SK-N-SH treated with all-trans-retinoic acid at 6 μM for 48 hours (cell line): ENCODE measurements around the gene NLGN4X.

Source experiments
- ATAC-seq: fragments of 200-7000 bp; cut with Tn5 transposase; 3 replicates; pipeline ENCODE4 v1.9.1; 2020; ENCODE audit warnings: mild to moderate bottlenecking, moderate library complexity
- ARNTL ChIP-seq: fragments of 450-650 bp; formaldehyde crosslinking; IDR thresholded peaks from 2 replicates; pipeline ENCODE4 v1.5.0; 2020; ENCODE audit warnings: low read depth, mild to moderate bottlenecking, moderate library complexity, borderline replicate concordance
- BACH2 ChIP-seq: fragments of 250-450 bp; sonication (Bioruptor Pico); IDR thresholded peaks from 2 replicates; pipeline ENCODE4 v1.9.0; 2021; ENCODE audit warnings: mild to moderate bottlenecking, borderline replicate concordance
- CSDC2 ChIP-seq: fragments of 250-450 bp; sonication (Bioruptor Pico); IDR thresholded peaks from 2 replicates; pipeline ENCODE4 v1.5.0; 2020; ENCODE audit warnings: mild to moderate bottlenecking, moderate library complexity
- ESRRG ChIP-seq: fragments of 250-450 bp; sonication (Bioruptor Pico); IDR thresholded peaks from 2 replicates; pipeline ENCODE4 v1.6.1; 2021; ENCODE audit warnings: mild to moderate bottlenecking
- GLIS3 ChIP-seq: fragments of 250-450 bp; sonication (Bioruptor Pico); IDR thresholded peaks from 2 replicates; pipeline ENCODE4 v1.5.0; 2020; ENCODE audit warnings: mild to moderate bottlenecking, moderate library complexity
- ISL1 ChIP-seq: fragments of 250-450 bp; sonication (Bioruptor Pico); IDR thresholded peaks from 2 replicates; pipeline ENCODE4 v2.1.2; 2022; ENCODE audit warnings: mild to moderate bottlenecking, moderate library complexity
- OSR1 ChIP-seq: fragments of 250-450 bp; sonication (Bioruptor Pico); IDR thresholded peaks from 2 replicates; pipeline ENCODE4 v1.8.0; 2022; ENCODE audit warnings: moderate library complexity, mild to moderate bottlenecking, inconsistent platforms
- PPARA ChIP-seq: fragments of 250-450 bp; sonication (Bioruptor Pico); IDR thresholded peaks from 2 replicates; pipeline ENCODE4 v1.5.0; 2020; ENCODE audit warnings: mild to moderate bottlenecking, borderline replicate concordance
- RARB ChIP-seq: fragments of 250-450 bp; sonication (Bioruptor Pico); IDR thresholded peaks from 2 replicates; pipeline ENCODE4 v1.8.0; 2021; ENCODE audit warnings: mild to moderate bottlenecking, moderate library complexity
- SNAI2 ChIP-seq: fragments of 250-450 bp; sonication (Bioruptor Pico); IDR thresholded peaks from 2 replicates; pipeline ENCODE4 v1.5.0; 2020; ENCODE audit warnings: mild to moderate bottlenecking, moderate library complexity
- TCF4 ChIP-seq: fragments of 250-450 bp; sonication (Bioruptor Pico); IDR thresholded peaks from 2 replicates; pipeline ENCODE4 v1.8.0; 2021; ENCODE audit warnings: mild to moderate bottlenecking, moderate library complexity, borderline replicate concordance
- TOX ChIP-seq: fragments of 250-450 bp; sonication (Bioruptor Pico); IDR thresholded peaks from 2 replicates; pipeline ENCODE4 v1.8.0; 2021; ENCODE audit warnings: mild to moderate bottlenecking, moderate library complexity, borderline replicate concordance
- ZC3H10 ChIP-seq: fragments of 250-450 bp; sonication (Bioruptor Pico); IDR thresholded peaks from 2 replicates; pipeline ENCODE4 v1.5.1; 2021; ENCODE audit warnings: mild to moderate bottlenecking, moderate library complexity
- ZFP3 ChIP-seq: fragments of 250-450 bp; sonication (Bioruptor Pico); IDR thresholded peaks from 2 replicates; pipeline ENCODE4 v1.5.0; 2020; ENCODE audit warnings: mild to moderate bottlenecking, moderate library complexity
- ZFP30 ChIP-seq: fragments of 450-650 bp; formaldehyde crosslinking; IDR thresholded peaks from 2 replicates; pipeline ENCODE4 v1.5.0; 2022; ENCODE audit warnings: mild to moderate bottlenecking, moderate library complexity
- ZNF565 ChIP-seq: fragments of 450-650 bp; formaldehyde crosslinking; conservative IDR thresholded peaks from 2 replicates; pipeline ENCODE4 v1.5.0; 2020; ENCODE audit warnings: low read depth, mild to moderate bottlenecking, moderate library complexity
- ZNF70 ChIP-seq: fragments of 450-650 bp; formaldehyde crosslinking; IDR thresholded peaks from 2 replicates; pipeline ENCODE4 v1.5.0; 2020; ENCODE audit warnings: mild to moderate bottlenecking, moderate library complexity
- ZNF8 ChIP-seq: fragments of 450-650 bp; formaldehyde crosslinking; IDR thresholded peaks from 2 replicates; pipeline ENCODE4 v1.5.0; 2020; ENCODE audit warnings: mild to moderate bottlenecking, moderate library complexity
- TF ChIP-seq, protein P1 (sequence below): fragments of 250-450 bp; sonication (Bioruptor Pico); IDR thresholded peaks from 2 replicates; pipeline ENCODE4 v1.5.0; 2020; ENCODE audit warnings: mild to moderate bottlenecking, moderate library complexity
- TF ChIP-seq, protein P2 (sequence below): fragments of 250-450 bp; sonication (Bioruptor Pico); IDR thresholded peaks from 2 replicates; pipeline ENCODE4 v1.5.1; 2020; ENCODE audit warnings: low read depth, mild to moderate bottlenecking, moderate library complexity
- TF ChIP-seq, protein P3 (sequence below): fragments of 250-450 bp; sonication (Bioruptor Pico); IDR thresholded peaks from 2 replicates; pipeline ENCODE4 v1.8.0; 2021; ENCODE audit warnings: low read depth, mild to moderate bottlenecking, moderate library complexity, borderline replicate concordance
- TF ChIP-seq, protein P4 (sequence below): fragments of 250-450 bp; sonication (Bioruptor Pico); IDR thresholded peaks from 2 replicates; pipeline ENCODE4 v1.8.0; 2020; ENCODE audit warnings: mild to moderate bottlenecking, moderate library complexity, borderline replicate concordance

The NLGN4X gene

DNA sequence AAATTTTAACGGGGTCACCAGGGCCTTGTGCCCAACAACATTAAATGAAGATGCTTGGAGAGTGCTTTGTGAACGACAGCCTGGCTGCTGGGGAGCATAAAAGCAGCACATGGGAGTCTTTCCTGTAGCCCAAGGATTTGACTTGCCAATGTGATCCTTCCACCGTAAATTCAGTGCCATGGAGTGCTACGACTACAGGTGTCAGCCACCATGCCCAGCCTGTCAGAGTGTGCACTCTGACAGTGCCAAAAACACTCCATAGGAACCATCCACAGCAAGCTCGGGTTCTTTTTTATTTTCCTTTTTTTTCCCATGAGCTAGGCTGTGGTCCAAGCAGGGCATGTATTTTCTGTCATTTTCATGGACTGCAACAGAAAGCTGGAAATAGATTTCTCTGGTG lies 156.9 kb downstream of the NLGN4X start:
- ATAC-seq = no peak

DNA sequence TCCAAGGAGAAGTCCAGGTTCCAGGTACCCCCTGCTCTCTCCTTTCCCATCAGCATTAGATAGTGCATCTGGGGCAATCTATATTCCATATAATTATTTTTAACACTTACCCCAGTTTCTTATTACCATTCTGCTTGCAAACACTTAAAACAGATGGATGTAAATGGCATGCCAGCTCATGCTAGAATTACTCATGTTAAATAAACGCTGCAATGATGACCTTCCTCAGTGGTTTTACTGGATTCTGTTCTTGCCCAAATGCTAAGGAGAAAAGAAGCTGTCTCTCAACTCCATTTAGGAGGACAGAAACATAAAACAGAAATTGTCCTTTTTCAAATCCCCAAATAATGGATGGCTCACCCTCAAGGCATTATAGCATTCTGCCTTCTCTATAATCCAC lies 161.1 kb downstream of the NLGN4X start:
- ATAC-seq = no peak
- no peak for TF ChIP-seq ZC3H10
- TF ChIP-seq, protein P1, sequence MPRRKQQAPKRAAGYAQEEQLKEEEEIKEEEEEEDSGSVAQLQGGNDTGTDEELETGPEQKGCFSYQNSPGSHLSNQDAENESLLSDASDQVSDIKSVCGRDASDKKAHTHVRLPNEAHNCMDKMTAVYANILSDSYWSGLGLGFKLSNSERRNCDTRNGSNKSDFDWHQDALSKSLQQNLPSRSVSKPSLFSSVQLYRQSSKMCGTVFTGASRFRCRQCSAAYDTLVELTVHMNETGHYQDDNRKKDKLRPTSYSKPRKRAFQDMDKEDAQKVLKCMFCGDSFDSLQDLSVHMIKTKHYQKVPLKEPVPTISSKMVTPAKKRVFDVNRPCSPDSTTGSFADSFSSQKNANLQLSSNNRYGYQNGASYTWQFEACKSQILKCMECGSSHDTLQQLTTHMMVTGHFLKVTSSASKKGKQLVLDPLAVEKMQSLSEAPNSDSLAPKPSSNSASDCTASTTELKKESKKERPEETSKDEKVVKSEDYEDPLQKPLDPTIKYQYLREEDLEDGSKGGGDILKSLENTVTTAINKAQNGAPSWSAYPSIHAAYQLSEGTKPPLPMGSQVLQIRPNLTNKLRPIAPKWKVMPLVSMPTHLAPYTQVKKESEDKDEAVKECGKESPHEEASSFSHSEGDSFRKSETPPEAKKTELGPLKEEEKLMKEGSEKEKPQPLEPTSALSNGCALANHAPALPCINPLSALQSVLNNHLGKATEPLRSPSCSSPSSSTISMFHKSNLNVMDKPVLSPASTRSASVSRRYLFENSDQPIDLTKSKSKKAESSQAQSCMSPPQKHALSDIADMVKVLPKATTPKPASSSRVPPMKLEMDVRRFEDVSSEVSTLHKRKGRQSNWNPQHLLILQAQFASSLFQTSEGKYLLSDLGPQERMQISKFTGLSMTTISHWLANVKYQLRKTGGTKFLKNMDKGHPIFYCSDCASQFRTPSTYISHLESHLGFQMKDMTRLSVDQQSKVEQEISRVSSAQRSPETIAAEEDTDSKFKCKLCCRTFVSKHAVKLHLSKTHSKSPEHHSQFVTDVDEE (CRISPR knock-in tag) = no peak

More for the DNA sequence above, 156.9 kb downstream of the NLGN4X start:
- TF ChIP-seq PPARA (CRISPR knock-in tag) (no peak), ZFP3 (CRISPR knock-in tag) (no peak), CSDC2 (CRISPR knock-in tag) (no peak), TOX (CRISPR knock-in tag) (no peak), ARNTL (CRISPR knock-in tag) (no peak), TCF4 (CRISPR knock-in tag) (no peak), ZNF8 (no peak), ZNF70 (no peak), BACH2 (no peak), GLIS3 (CRISPR knock-in tag) (no peak), OSR1 (CRISPR knock-in tag) (no peak), RARB (no peak)
- TF ChIP-seq, protein P1 (CRISPR knock-in tag) = no peak
- TF ChIP-seq, protein P2, sequence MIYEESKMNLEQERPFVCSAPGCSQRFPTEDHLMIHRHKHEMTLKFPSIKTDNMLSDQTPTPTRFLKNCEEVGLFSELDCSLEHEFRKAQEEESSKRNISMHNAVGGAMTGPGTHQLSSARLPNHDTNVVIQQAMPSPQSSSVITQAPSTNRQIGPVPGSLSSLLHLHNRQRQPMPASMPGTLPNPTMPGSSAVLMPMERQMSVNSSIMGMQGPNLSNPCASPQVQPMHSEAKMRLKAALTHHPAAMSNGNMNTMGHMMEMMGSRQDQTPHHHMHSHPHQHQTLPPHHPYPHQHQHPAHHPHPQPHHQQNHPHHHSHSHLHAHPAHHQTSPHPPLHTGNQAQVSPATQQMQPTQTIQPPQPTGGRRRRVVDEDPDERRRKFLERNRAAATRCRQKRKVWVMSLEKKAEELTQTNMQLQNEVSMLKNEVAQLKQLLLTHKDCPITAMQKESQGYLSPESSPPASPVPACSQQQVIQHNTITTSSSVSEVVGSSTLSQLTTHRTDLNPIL = no peak
- TF ChIP-seq, protein P3, sequence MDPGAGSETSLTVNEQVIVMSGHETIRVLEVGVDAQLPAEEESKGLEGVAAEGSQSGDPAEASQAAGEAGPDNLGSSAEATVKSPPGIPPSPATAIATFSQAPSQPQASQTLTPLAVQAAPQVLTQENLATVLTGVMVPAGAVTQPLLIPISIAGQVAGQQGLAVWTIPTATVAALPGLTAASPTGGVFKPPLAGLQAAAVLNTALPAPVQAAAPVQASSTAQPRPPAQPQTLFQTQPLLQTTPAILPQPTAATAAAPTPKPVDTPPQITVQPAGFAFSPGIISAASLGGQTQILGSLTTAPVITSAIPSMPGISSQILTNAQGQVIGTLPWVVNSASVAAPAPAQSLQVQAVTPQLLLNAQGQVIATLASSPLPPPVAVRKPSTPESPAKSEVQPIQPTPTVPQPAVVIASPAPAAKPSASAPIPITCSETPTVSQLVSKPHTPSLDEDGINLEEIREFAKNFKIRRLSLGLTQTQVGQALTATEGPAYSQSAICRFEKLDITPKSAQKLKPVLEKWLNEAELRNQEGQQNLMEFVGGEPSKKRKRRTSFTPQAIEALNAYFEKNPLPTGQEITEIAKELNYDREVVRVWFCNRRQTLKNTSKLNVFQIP (CRISPR knock-in tag) = no peak

DNA sequence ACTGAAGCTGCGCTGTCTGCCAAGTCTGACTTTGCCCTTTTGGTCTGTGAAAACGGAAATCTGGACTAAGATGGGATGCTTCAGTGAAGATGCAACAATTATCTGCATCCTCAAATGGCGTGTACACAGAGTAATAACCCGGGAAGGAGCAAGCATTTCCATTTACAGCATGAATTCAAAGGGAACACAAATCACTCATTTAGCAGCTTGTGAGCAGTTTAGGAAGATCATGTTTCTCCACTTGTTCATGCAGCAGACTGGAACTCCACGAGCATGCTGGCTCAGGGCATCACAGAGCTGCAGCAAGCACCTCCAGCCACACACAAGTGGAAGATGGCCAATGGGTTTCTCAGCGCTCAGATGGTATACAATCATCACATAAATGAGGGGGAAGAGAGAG lies 175.5 kb downstream of the NLGN4X start:
- no peak for ATAC-seq
- no peak for TF ChIP-seq ZC3H10
- TF ChIP-seq SNAI2 (CRISPR knock-in tag) = no peak
- TF ChIP-seq ESRRG (CRISPR knock-in tag) = no peak
- TF ChIP-seq OSR1 (CRISPR knock-in tag) = no peak
- no peak for TF ChIP-seq ZFP30 (CRISPR knock-in tag)
- no peak for TF ChIP-seq ZNF8
- no peak for TF ChIP-seq TCF4 (CRISPR knock-in tag)
- TF ChIP-seq BACH2 = no peak
- no peak for TF ChIP-seq ZNF565
- TF ChIP-seq, protein P4, sequence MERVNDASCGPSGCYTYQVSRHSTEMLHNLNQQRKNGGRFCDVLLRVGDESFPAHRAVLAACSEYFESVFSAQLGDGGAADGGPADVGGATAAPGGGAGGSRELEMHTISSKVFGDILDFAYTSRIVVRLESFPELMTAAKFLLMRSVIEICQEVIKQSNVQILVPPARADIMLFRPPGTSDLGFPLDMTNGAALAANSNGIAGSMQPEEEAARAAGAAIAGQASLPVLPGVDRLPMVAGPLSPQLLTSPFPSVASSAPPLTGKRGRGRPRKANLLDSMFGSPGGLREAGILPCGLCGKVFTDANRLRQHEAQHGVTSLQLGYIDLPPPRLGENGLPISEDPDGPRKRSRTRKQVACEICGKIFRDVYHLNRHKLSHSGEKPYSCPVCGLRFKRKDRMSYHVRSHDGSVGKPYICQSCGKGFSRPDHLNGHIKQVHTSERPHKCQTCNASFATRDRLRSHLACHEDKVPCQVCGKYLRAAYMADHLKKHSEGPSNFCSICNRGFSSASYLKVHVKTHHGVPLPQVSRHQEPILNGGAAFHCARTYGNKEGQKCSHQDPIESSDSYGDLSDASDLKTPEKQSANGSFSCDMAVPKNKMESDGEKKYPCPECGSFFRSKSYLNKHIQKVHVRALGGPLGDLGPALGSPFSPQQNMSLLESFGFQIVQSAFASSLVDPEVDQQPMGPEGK (CRISPR knock-in tag) = no peak
- TF ChIP-seq CSDC2 (CRISPR knock-in tag) = no peak
- TF ChIP-seq ZNF70 = no peak
- TF ChIP-seq, protein P3 (CRISPR knock-in tag) = no peak
- TF ChIP-seq ZFP3 (CRISPR knock-in tag) = no peak
- no peak for TF ChIP-seq ISL1 (CRISPR knock-in tag)
- TF ChIP-seq, protein P1 (CRISPR knock-in tag) = no peak
